Hippocampal formation (tissue), 2 donors: Measurements from ENCODE around the gene LACC1.
A peak's percentile ranks its signal among the peaks of the same experiment; 100 is the strongest.

Experiments
- DNase-seq, 2 donors: peaks; one replicate each; lab custom pipeline; 2025; lab: John Stamatoyannopoulos, UW

The LACC1 gene

GRCh38 chr13:43879755-43880181 is at the start of gene LACC1:
Gene LACC1, plus strand, starts transcription at chr13:43879904. Its CDS starts 1,082 bp downstream, at chr13:43880986.
- peak in 1 of 2 donors; percentile 52 for DNase-seq

- DNase-seq: no peak
Observed at GRCh38 chr13:43830497-43830881, 49.2 kb upstream of the LACC1 start.

GRCh38 chr13:43831088-43831487 is 48.6 kb upstream of the LACC1 start:
- DNase-seq: no peak

GRCh38 chr13:43835701-43836100 is 44.0 kb upstream of the LACC1 start:
- no peak for DNase-seq

GRCh38 chr13:43838909-43839308 is 40.8 kb upstream of the LACC1 start:
- no peak for DNase-seq

- no peak for DNase-seq
Observed at GRCh38 chr13:43846496-43847158, 33.1 kb upstream of the LACC1 start.

GRCh38 chr13:43848001-43848649 is 31.6 kb upstream of the LACC1 start:
- DNase-seq: no peak

GRCh38 chr13:43850873-43851272 is 28.8 kb upstream of the LACC1 start:
- no peak for DNase-seq

- no peak for DNase-seq
Observed at GRCh38 chr13:43852923-43853404, 26.7 kb upstream of the LACC1 start.

- no peak for DNase-seq
Observed at GRCh38 chr13:43861863-43862262, 17.8 kb upstream of the LACC1 start.

- DNase-seq: no peak
Observed at GRCh38 chr13:43864921-43865320, 14.8 kb upstream of the LACC1 start.

- no peak for DNase-seq
Observed at GRCh38 chr13:43865892-43866291, 13.8 kb upstream of the LACC1 start.

- no peak for DNase-seq
Observed at GRCh38 chr13:43872181-43872580, 7.5 kb upstream of the LACC1 start.

GRCh38 chr13:43874504-43875092 is 5.1 kb upstream of the LACC1 start:
- DNase-seq: peak in 1 of 2 donors; percentile 83

GRCh38 chr13:43876366-43876765 is 3.3 kb upstream of the LACC1 start:
- no peak for DNase-seq

- no peak for DNase-seq
Observed at GRCh38 chr13:43877326-43877725, 2.4 kb upstream of the LACC1 start.

GRCh38 chr13:43877766-43878165 is 1.9 kb upstream of the LACC1 start:
- DNase-seq: no peak

- DNase-seq: peak; percentile 43 to 74
Observed at GRCh38 chr13:43878892-43879754, 581 bp upstream of the LACC1 start, which contains the start of gene CCDC122. Gene CCDC122, minus strand, starts transcription at chr13:43879740. Its CDS starts 10,364 bp downstream, at chr13:43869376.

GRCh38 chr13:43880214-43880855 is 631 bp downstream of the LACC1 start:
- DNase-seq: no peak

GRCh38 chr13:43880926-43881325 is 1.2 kb downstream of the LACC1 start:
- peak in 1 of 2 donors; percentile 51 for DNase-seq

- no peak for DNase-seq
Observed at GRCh38 chr13:43881580-43881979, 1.9 kb downstream of the LACC1 start.
